DND-41 (cell line): ENCODE data around the gene SOD3.

Source experiments
- ATAC-seq: fragments of 200-7000 bp; cut with Tn5 transposase; 3 replicates; pipeline ENCODE4 v1.9.1; 2021; ENCODE audit warnings: low read depth; ENCODE audit not compliant: insufficient read depth
- DNase-seq: peaks from one replicate; pipeline ENCODE4 v3.0.0-alpha.2; 2020
- H2AFZ ChIP-seq: 2 replicates; pipeline ENCODE4 v1.6.0; 2012; ENCODE audit warnings: low read depth, low read length
- H3K27ac ChIP-seq: 2 replicates; pipeline ENCODE4 v1.5.1; 2012; ENCODE audit warnings: low read length, inconsistent platforms
- H3K27me3 ChIP-seq: fragments of 200-600 bp; sonication (generic); 2 replicates; pipeline ENCODE4 v1.6.0; 2012; ENCODE audit warnings: low read length, mild to moderate bottlenecking, inconsistent platforms; ENCODE audit not compliant: insufficient read depth, poor library complexity
- H3K36me3 ChIP-seq: 2 replicates; pipeline ENCODE4 v1.5.1; 2012; ENCODE audit warnings: low read length, inconsistent platforms; ENCODE audit not compliant: insufficient read depth
- H3K4me1 ChIP-seq: 2 replicates; pipeline ENCODE4 v1.5.1; 2012; ENCODE audit warnings: mild to moderate bottlenecking, low read length; ENCODE audit not compliant: insufficient read depth
- H3K4me2 ChIP-seq: 2 replicates; pipeline ENCODE4 v1.6.0; 2012; ENCODE audit warnings: mild to moderate bottlenecking, moderate library complexity, low read length, inconsistent platforms; ENCODE audit not compliant: insufficient read depth
- H3K4me3 ChIP-seq, 2 experiments: fragments of 200-600 bp in 1 of 2; shearing (Covaris generic) in 1 of 2; 2 replicates each; pipeline ENCODE4 v1.5.1; 2012 to 2016; ENCODE audit warnings: inconsistent platforms in 2 of 2, low read length in 2 of 2, mild to moderate bottlenecking in 2 of 2, low read depth in 1 of 2, moderate library complexity in 1 of 2
- H3K79me2 ChIP-seq: 2 replicates; pipeline ENCODE4 v1.6.0; 2012; ENCODE audit warnings: low read length, inconsistent platforms; ENCODE audit not compliant: insufficient read depth
- H3K9ac ChIP-seq: 2 replicates; pipeline ENCODE4 v1.6.0; 2012; ENCODE audit warnings: low read depth, mild to moderate bottlenecking, inconsistent platforms, low read length, moderate library complexity
- H3K9me3 ChIP-seq: 2 replicates; pipeline ENCODE4 v1.5.1; 2012; ENCODE audit warnings: low read length, moderate library complexity, mild to moderate bottlenecking, inconsistent platforms; ENCODE audit not compliant: insufficient read depth, severe bottlenecking
- H4K20me1 ChIP-seq: 2 replicates; pipeline ENCODE4 v1.6.0; 2012; ENCODE audit warnings: low read length; ENCODE audit not compliant: insufficient read depth
- CTCF ChIP-seq: IDR thresholded peaks from 2 replicates; pipeline ENCODE4 v1.5.1; 2012; ENCODE audit warnings: borderline replicate concordance, low read length, moderate library complexity, mild to moderate bottlenecking; ENCODE audit not compliant: poor library complexity, severe bottlenecking; ENCODE audit errors: extremely low read depth
- EZH2 ChIP-seq: IDR thresholded peaks from 3 replicates; pipeline ENCODE4 v1.6.1; 2012; ENCODE audit warnings: borderline replicate concordance, low read depth, mild to moderate bottlenecking, moderate library complexity, low read length, inconsistent platforms; ENCODE audit not compliant: severe bottlenecking

Gene SOD3

GRCh38 chr4:24799196-24799543 lies 3.8 kb downstream of the SOD3 start:
- no peaks in the 10 kb centered on the region for H4K20me1 ChIP-seq
- H3K4me2 ChIP-seq = no peak overlapping the region
- no peaks in the 10 kb centered on the region for H3K9me3 ChIP-seq
- no peak overlapping the region for H2AFZ ChIP-seq
- DNase-seq = no peak
- H3K79me2 ChIP-seq = no peaks in the 10 kb centered on the region
- no peak overlapping the region for H3K9ac ChIP-seq
- ATAC-seq = no peak
- H3K27ac ChIP-seq = no peak overlapping the region
- no peaks in the 10 kb centered on the region for H3K4me1 ChIP-seq
- no peaks in the 10 kb centered on the region for H3K27me3 ChIP-seq
- H3K36me3 ChIP-seq = no peaks in the 10 kb centered on the region
- no peak for TF ChIP-seq CTCF
- no peak for TF ChIP-seq EZH2
- no peak overlapping the region for H3K4me3 ChIP-seq

- H3K4me1 ChIP-seq = no peaks in the 10 kb centered on the region
- no peaks in the 10 kb centered on the region for H3K9me3 ChIP-seq
- no peak overlapping the region for H3K4me3 ChIP-seq
- no peak for DNase-seq
- H3K4me2 ChIP-seq = no peak overlapping the region
- H3K27ac ChIP-seq = no peak overlapping the region
- no peaks in the 10 kb centered on the region for H3K27me3 ChIP-seq
- no peaks in the 10 kb centered on the region for H4K20me1 ChIP-seq
- no peak overlapping the region for H2AFZ ChIP-seq
- no peak for ATAC-seq
- H3K9ac ChIP-seq = no peak overlapping the region
- H3K36me3 ChIP-seq = no peaks in the 10 kb centered on the region
- TF ChIP-seq CTCF (no peak), EZH2 (no peak)
- no peaks in the 10 kb centered on the region for H3K79me2 ChIP-seq
Measured at GRCh38 chr4:24799544-24800324, 4.4 kb downstream of the SOD3 start.

- H3K9me3 ChIP-seq = no peaks in the 10 kb centered on the region
- no peaks in the 10 kb centered on the region for H3K79me2 ChIP-seq
- no peaks in the 10 kb centered on the region for H3K36me3 ChIP-seq
- H3K4me3 ChIP-seq = no peak overlapping the region
- no peaks in the 10 kb centered on the region for H4K20me1 ChIP-seq
- no peak overlapping the region for H3K4me2 ChIP-seq
- no peak overlapping the region for H2AFZ ChIP-seq
- H3K4me1 ChIP-seq = no peaks in the 10 kb centered on the region
- ATAC-seq (no peak), DNase-seq (no peak)
- H3K27ac ChIP-seq = no peak overlapping the region
- no peak for TF ChIP-seq EZH2
- no peak for TF ChIP-seq CTCF
- no peak overlapping the region for H3K9ac ChIP-seq
- H3K27me3 ChIP-seq = no peaks in the 10 kb centered on the region
Measured at GRCh38 chr4:24800325-24800895, 5.0 kb downstream of the SOD3 start.
